Activated T-cell treated with anti-CD3 and anti-CD28 coated beads, Interleukin-2, amount 50 U/mL, for 72 hours (primary cell): ENCODE results near the gene KCNQ1. TPM values are rescaled to one million over a fixed set of nuclear protein-coding genes. Genes with fewer than 3 reads are reported as not detected.
A peak's percentile ranks its signal among the peaks of the same experiment; 100 is the strongest.

Experiments used
- ATAC-seq, 2 donors: fragments of 150-1000 bp; cut with Tn5 transposase; replicated peaks in 1 of 2; 2 replicates each; pipeline ENCODE4 v1.10.0; 2021; ENCODE audit warnings: moderate library complexity in 2 of 2, mild to moderate bottlenecking in 1 of 2
- DNase-seq, 2 donors: peaks; one replicate each; pipeline ENCODE4 v3.0.0; 2021 to 2022; ENCODE audit warnings: mixed read lengths in 1 of 2
- H3K27ac Mint-ChIP-seq: one replicate; pipeline ENCODE4 v1.8.0; 2022; ENCODE audit warnings: mild to moderate bottlenecking, moderate library complexity, mixed read lengths
- H3K27me3 Mint-ChIP-seq: one replicate; pipeline ENCODE4 v1.8.0; 2022; ENCODE audit warnings: low read depth, mixed read lengths
- H3K36me3 Mint-ChIP-seq, 2 donors: one replicate each; pipeline ENCODE4 v1.8.0; 2022; ENCODE audit warnings: mixed read lengths in 2 of 2, mild to moderate bottlenecking in 1 of 2; ENCODE audit not compliant: insufficient read depth in 2 of 2
- H3K4me1 Mint-ChIP-seq: one replicate; pipeline ENCODE4 v1.8.0; 2022; ENCODE audit warnings: low read depth, mixed read lengths
- H3K4me3 Mint-ChIP-seq, 2 donors: one replicate each; pipeline ENCODE4 v1.8.0; 2022; ENCODE audit warnings: mild to moderate bottlenecking in 2 of 2, mixed read lengths in 2 of 2, moderate library complexity in 2 of 2
- H3K9me3 Mint-ChIP-seq, 2 donors: one replicate each; pipeline ENCODE4 v1.8.0; 2022; ENCODE audit warnings: mixed read lengths in 2 of 2
- total RNA-seq, 2 donors: library from RNA; stranded (reverse); gene quantifications; one replicate each; pipeline ENCODE4 v1.2.3, GENCODE V29; 2022

The KCNQ1 gene
- total RNA-seq, 2 donors from 2014 or later: 11.4 TPM

DNA sequence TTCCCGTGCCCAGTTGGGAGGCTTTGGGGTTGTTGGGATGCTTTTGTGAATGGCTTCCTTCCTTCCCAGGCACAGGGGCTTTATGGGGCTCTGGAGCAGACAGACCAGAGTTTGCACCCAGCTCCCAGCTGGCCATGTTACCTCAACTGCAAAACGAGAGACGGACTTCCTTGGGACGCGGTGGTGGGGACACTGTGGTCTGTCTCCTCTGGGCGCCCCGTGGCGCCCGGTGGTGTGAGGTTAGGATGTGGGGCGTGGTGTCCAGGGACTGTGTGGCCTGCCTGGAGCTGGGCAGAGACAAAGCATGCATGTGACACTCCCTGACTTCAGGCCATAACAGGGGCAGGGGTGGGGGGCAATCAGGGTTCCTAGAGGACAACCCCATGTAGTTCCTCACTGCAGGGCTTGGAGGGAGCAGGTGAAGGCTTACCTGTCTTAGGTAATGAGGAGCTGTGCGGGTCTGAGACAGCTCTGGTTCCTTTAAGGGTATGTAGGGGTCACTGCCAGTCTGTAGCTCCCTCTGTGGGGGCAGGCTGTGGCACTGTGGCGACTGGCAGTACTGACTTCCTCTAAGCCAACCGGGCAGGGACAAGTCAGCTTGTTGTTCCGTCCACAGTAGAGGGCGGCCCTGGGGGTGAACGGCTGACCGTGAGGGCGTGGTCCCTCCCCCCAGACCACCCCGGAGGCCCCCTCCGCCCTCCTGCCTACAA, 14.4 kb downstream of the KCNQ1 start:
- peaks cover 20% of the 10 kb centered on the region for H3K4me1 Mint-ChIP-seq
- H3K36me3 Mint-ChIP-seq: no peaks in the 10 kb centered on the region
- H3K9me3 Mint-ChIP-seq: no peaks in the 10 kb centered on the region
- no peak overlapping the region for H3K27ac Mint-ChIP-seq
- DNase-seq (no peak), ATAC-seq (no peak)
- no peaks in the 10 kb centered on the region for H3K27me3 Mint-ChIP-seq
- H3K4me3 Mint-ChIP-seq: no peak overlapping the region

DNA sequence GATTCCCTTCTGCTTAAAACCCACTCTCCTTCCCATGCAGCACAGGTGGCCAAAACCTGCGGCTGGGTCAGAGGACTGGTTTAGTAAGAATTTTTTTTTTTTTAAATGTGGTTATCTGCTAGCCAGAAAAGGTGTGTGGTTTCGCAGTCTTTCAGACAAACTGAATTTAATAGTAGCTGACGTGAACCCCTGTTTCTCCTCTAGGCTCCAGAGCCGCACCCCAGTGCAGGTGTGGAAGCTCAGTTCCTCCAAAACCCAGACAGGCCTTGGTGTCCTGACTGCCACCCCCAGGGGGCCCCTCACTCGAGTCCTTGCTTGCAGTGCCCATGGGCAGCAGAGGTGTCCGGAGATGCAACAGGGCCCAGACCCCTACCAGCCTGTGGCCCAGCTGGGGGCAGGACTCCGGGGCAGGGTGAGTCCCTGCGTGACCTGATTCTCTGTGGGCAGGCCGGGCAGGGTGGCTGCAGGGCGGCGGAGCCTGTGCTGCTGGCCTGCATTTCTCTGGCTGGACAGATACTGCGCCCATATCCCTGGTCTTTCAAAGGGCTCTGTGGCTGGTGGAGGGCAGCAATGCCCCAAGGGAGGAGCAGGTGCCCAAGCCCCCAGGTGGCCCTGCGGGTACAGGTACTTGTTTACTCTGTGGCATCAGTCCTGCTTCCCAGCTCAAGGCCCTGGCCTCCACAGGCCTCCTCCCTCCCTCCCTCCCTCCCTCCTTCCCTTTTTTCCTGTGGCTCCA, 15.2 kb downstream of the KCNQ1 start:
- no peaks in the 10 kb centered on the region for H3K36me3 Mint-ChIP-seq
- ATAC-seq (no peak), DNase-seq (no peak)
- no peak overlapping the region for H3K4me3 Mint-ChIP-seq
- H3K27ac Mint-ChIP-seq: no peak overlapping the region
- H3K27me3 Mint-ChIP-seq: no peaks in the 10 kb centered on the region
- peaks cover 20% of the 10 kb centered on the region for H3K4me1 Mint-ChIP-seq
- H3K9me3 Mint-ChIP-seq: no peaks in the 10 kb centered on the region

DNA sequence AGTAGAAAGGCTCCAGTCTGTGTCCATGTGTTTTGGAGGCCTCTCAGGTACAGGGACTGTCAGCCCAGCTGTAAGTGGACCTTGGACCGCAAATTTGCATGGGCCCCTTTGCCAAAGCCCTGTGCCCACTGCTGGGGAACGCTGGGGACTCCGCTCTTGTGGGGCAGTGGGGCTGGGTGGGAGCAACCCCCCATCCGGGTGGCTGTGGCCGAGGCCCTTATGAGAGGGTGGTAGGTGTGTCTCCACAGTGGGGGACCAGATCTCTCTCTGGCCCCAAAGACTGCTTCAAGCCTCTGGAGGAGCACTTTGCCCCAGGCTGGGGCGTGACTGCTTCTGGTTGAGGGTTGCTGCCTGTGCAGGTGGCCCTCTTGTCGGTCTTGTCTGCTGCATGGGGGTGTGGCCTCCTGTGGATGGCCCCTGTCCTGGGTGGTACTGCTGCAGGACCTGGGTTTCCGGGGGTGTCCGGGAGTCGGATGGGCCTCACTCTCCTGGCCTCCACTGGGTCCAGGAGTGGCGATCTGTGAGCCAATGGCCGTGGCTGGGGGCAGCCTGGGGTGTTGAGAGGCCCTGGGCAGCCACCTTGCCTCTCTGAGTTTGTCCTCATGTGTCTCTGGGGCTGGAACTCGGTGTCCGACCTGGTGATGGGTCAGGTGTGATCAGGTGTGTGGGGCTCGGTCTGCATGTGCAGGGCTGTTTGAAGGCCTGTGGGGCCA, 15.9 kb downstream of the KCNQ1 start:
- no peak overlapping the region for H3K27ac Mint-ChIP-seq
- no peaks in the 10 kb centered on the region for H3K9me3 Mint-ChIP-seq
- no peaks in the 10 kb centered on the region for H3K27me3 Mint-ChIP-seq
- H3K4me1 Mint-ChIP-seq: peaks cover 22% of the 10 kb centered on the region
- DNase-seq: no peak
- ATAC-seq: no peak
- H3K4me3 Mint-ChIP-seq: no peak overlapping the region
- H3K36me3 Mint-ChIP-seq: no peaks in the 10 kb centered on the region

DNA sequence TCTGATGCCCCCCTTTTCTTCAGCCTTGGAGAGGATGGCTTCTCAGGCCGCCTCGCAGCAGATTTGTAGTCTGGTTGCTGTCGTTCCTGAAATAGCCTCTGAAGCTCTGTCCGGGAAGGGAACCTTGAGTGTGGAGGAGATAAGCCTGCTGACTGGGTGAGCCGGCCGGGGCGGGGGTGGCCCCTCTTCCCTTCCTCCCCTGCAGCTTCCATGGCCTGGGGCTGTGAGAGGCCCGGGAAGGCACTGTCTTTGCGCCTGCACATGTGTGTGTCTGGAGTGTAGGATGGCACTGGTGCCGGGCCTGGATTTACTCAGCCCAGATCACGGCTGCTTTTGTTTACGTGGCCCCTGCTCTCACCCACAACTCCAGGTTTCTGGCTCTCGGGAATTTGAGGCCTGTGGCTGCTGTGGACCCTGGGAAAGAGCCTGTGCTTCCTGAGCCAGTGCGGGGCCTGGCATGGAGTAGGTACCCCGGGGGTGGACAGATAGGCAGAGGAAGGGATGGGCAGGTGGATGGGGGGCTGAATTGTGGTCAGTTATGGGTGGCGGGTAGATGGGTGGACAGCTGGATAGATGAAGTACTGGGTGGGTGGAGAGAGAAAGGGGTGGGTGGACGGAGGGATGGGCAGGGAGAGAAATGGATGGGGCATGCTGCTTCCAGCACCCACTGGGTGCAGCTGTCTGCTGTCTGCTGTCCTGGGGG, 16.6 kb downstream of the KCNQ1 start:
- Mint-ChIP-seq H3K4me3 (no peak overlapping the region), H3K9me3 (no peaks in the 10 kb centered on the region), H3K36me3 (no peaks in the 10 kb centered on the region), H3K27me3 (no peaks in the 10 kb centered on the region), H3K27ac (no peak overlapping the region), H3K4me1 (peaks cover 29% of the 10 kb centered on the region)
- ATAC-seq (no peak), DNase-seq (no peak)

DNA sequence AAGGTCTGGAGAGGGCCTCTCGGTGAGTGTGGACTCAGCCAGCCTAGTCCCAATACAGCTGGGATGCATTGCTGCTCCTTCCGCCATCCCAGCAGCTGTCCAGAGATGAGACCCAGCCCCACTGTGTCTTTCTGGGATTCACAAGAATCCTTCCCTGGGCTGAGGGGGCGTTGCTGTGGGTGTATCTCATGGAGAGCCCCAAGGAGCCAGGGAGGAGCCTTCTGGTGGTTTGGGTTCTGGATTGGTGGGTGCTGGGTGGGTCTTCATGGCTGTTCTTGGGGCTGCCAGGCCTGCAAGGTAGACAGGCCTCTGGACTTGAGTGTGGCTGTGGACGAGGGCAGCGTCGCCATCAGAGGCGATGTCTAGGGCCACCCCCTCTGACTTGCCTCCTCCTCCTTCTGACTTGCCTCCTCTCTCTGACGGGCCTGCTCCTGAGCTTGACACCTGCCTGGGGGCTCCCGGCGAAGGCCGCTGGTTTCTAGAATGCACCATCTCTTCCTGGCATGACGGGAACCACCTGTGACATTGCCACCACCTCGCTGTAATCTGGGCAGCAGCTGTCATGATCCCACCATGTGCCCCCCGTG, 17.2 kb downstream of the KCNQ1 start:
- no peaks in the 10 kb centered on the region for H3K27me3 Mint-ChIP-seq
- H3K27ac Mint-ChIP-seq: no peak overlapping the region
- no peaks in the 10 kb centered on the region for H3K36me3 Mint-ChIP-seq
- H3K4me1 Mint-ChIP-seq: peaks cover 36% of the 10 kb centered on the region
- H3K4me3 Mint-ChIP-seq: no peak overlapping the region
- H3K9me3 Mint-ChIP-seq: no peaks in the 10 kb centered on the region
- DNase-seq (no peak), ATAC-seq (no peak)

DNA sequence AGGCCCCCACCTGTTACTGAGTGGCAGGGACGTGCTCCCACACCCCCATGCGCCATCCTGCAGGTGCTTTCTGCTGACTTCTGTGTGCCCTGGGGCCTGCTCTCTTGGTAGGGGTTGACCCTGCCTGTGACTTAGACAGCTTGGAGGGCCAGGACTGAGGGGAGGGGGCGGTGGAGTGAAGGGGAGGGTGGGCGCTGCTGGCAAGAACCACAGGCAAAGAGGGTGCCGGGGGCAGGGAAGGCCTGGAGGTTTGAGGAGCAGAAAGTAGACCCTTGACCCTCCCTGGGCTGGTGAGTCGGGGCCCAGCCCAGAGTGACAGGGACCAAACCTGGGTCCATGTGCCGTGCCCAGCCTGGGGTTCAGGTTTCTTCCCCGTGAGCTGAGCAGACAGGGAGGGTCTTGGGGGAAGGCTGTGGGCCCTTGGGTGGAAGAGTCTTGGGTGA, 17.8 kb downstream of the KCNQ1 start:
- Mint-ChIP-seq H3K4me1 (peaks cover 41% of the 10 kb centered on the region), H3K36me3 (no peaks in the 10 kb centered on the region), H3K27ac (no peak overlapping the region), H3K9me3 (no peaks in the 10 kb centered on the region), H3K4me3 (no peak overlapping the region), H3K27me3 (no peaks in the 10 kb centered on the region)
- DNase-seq (no peak), ATAC-seq (no peak)

DNA sequence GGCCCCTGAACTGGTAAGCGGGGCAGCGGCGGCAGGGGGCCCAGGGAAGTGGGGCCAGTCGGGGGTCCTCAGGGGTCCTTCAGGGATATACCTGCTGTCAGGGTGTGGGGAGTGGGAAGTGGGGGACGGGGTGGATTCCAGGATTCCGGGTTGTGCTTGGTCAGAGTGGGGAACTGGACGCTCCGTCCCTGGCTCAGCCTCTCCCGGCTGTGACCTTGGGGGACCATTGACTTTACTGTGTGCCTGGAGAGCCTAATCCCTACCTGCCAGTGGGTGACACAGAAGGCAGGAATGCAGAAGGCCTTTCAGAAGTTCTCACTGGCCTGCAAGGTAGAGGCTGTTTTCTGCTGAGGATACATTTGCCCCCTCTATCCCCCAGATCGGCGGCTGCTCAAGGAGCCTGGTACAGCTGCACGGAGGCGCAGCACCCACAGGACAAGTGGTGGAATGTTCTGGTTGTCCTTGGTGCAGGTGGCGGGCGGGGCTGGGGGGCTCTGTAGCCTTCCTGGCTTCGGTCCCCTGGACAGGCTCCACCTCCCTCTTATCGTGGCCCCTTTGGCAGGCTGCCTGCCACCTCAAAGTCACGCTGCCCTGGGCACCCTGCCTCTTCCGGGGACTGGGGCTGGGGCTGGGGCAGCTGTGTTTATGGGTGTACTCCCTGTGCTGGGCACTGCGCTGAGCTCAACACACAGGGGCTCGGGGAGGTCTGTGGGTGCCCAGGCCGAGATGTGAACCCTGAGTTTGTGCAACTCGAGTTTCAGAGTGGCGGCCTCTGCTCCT, 18.4 kb downstream of the KCNQ1 start:
- Mint-ChIP-seq H3K4me3 (no peak overlapping the region), H3K4me1 (peaks cover 47% of the 10 kb centered on the region), H3K36me3 (no peaks in the 10 kb centered on the region), H3K9me3 (no peaks in the 10 kb centered on the region), H3K27ac (no peak overlapping the region), H3K27me3 (no peaks in the 10 kb centered on the region)
- DNase-seq (peak in 1 of 2 donors; percentile 13), ATAC-seq (no peak)

DNA sequence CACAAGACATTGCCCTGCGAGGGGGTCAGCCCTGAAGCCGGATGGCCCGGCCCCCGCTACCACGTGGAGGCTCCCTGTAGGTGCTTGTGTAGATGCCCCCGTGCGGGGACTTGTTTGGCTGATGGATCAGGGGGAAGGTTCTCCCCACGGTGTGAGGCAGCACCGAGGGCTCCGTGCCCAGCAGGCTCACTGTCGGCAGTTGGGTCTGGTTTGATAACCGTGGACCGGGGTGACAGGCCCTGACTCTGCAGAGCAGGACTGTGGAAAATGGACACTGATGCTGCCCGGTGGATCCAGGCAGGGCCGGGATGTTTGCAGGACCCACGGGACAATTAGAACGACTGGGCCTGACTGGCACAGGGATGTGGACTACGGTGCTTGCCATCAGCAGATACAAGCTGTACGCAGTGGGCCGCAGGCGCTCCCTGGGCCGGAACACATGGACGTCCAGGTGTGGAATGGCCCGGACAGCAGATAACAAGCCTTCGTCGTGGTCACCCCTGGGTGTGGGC, 19.0 kb downstream of the KCNQ1 start:
- no peak overlapping the region for H3K4me3 Mint-ChIP-seq
- no peak for DNase-seq
- no peak overlapping the region for H3K27ac Mint-ChIP-seq

DNA sequence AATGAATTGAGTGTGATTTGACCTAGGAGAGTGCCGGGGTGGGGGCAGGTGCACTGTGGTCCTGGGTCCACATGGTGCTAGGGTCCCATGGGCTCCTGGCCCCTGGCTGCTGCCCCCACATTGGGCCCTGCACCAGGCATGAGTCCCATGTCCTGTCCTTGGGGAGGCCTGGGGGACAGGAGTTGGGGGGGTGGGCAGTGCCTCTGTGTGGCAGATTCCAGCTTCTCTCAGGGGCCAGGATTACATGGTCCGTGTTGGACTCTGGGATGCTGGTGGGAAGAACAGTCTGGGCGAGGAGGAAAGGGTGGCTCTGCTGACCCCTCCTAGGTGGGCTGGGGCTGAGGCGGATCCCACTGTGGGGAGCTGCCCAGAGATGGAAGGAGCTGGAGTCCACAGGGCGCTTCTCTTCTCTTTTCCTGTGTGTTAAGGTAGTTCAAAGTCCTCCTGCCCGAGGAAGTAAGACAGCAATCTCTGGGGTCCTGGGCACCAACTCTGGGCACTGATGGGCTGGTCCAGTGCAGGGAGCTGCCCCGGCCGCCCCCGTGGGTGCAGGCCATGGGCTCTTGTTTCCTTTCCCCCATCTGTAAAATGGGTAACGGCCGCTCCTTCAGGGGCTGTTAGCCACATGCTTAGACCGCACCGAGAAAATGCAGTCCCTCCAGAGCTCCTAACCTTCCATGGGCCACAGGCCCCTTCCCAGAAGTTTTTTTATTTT, 19.8 kb downstream of the KCNQ1 start:
- ATAC-seq (no peak), DNase-seq (no peak)
- no peak overlapping the region for H3K4me3 Mint-ChIP-seq
- no peaks in the 10 kb centered on the region for H3K36me3 Mint-ChIP-seq
- peaks cover 59% of the 10 kb centered on the region for H3K4me1 Mint-ChIP-seq
- no peaks in the 10 kb centered on the region for H3K9me3 Mint-ChIP-seq
- no peaks in the 10 kb centered on the region for H3K27me3 Mint-ChIP-seq
- no peak overlapping the region for H3K27ac Mint-ChIP-seq

More for the DNA sequence above, 19.0 kb downstream of the KCNQ1 start:
- no peaks in the 10 kb centered on the region for H3K36me3 Mint-ChIP-seq
- ATAC-seq: no peak
- H3K9me3 Mint-ChIP-seq: no peaks in the 10 kb centered on the region
- H3K27me3 Mint-ChIP-seq: no peaks in the 10 kb centered on the region
- H3K4me1 Mint-ChIP-seq: peaks cover 51% of the 10 kb centered on the region

DNA sequence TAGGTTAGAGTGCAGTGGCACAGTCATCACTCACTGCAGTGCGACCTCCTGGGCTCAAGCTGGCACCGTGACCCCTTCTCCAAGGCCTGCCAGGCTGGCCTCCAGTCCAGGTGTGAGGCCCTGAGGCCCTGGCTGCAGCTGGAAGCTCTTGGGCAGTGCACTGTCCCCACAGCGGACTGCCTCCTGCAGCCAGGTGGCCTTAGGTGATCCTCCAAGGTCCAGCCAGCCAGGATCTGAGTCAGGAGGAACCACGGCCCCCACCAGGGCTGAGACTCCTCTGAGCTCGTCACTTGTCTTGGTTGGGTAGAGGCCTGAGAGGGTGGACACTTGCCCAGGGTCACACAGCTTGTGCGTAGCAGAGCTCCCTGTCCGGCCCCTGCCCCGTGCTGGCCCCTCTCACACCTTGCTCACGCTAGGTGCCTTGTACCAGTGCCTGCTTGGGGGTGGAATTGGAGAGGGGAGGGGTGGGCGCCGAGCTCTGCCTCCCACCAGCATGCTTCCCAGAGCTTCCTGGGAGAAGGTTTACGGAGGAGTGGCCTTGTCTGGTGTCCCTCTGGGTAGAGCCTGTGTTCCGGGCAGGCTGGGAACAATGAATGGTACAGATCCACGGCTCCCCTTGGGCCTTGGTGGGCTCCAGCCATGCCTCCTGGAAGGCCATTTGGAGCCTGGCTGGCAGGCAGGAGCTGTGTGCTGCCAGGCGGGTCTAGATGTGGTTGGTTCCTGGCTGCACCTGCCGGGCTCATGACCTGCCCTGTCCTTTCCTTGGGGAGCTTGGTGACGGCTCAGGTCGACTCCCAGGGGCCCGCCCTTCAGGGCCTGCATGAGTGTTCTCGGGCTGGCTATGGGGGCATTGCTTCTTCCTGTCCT, 20.6 kb downstream of the KCNQ1 start:
- Mint-ChIP-seq H3K4me3 (no peak overlapping the region), H3K27ac (no peak overlapping the region), H3K9me3 (no peaks in the 10 kb centered on the region), H3K4me1 (peaks cover 61% of the 10 kb centered on the region), H3K27me3 (no peaks in the 10 kb centered on the region), H3K36me3 (no peaks in the 10 kb centered on the region)
- DNase-seq: no peak
- no peak for ATAC-seq
